ENCODE measurements around the gene SPDYE2.
"Not testable (repeated sequence)": the region's sequence is repeated elsewhere in the genome, so short reads cannot be mapped to it uniquely, and the experiment has no call there.

Gene SPDYE2, protein sequence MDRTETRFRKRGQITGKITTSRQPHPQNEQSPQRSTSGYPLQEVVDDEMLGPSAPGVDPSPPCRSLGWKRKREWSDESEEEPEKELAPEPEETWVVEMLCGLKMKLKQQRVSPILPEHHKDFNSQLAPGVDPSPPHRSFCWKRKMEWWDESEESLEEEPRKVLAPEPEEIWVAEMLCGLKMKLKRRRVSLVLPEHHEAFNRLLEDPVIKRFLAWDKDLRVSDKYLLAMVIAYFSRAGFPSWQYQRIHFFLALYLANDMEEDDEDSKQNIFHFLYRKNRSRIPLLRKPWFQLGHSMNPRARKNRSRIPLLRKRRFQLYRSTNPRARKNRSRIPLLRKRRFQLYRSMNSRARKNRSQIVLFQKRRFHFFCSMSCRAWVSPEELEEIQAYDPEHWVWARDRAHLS

DNA sequence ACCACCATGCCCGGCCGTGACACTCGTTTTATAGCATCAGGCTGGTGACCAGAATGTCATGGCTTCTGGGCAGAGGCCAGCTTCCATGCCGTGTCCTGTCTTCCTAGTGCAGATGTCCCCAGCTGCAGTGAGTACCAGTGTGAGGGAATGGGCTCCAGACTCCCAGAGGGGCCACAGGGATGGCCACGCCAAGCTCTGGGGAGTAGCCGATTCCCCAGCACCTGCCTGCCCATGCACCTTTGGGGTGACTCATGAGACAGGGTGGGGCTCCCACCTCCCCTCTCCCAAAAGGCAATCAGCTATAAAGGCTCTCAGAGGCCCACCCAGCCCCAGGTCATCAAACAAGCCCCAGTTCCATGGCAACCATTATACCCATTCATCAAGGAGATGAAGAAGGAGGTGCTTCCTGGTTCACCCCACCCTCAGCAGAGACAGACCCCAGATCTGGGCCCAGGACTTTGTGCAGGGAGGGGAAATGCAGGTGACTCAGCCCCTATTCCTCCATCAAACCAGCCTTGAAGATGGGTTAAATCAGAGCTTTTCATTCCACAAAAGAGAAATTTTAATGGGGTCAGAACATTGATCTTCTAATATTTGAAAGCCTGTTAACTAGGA, at the start of gene SPDYE2:
SPDYE2 (plus strand) TSS at position 419 of the 615 bp plus-strand sequence. CDS start 2,030 bp downstream, outside the sequence.
- not testable (repeated sequence) for DNase-seq (ENCODE audit: low spot score)

DNA sequence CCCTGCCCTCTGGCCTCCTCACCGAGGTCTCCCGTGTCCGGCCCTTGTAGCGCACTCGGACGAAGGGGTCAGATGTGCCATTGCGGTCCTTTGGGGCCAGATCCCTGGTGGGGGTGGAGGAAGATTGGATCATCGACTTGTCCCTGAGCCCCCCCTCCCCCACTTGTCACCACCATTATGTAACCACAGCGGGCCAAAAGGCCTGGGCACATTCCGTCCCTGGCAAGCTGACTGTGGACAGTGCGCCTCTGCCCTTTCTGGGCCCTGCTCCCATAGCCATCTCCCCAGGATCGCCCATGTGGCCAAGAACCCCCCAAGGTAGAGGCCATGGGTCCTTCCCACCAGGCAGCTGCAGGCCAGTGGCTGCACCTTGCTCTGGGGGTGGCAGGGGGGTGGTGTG, 47.9 kb upstream of the SPDYE2 start:
- DNase-seq (ENCODE audit: low spot score): not testable (repeated sequence)

DNA sequence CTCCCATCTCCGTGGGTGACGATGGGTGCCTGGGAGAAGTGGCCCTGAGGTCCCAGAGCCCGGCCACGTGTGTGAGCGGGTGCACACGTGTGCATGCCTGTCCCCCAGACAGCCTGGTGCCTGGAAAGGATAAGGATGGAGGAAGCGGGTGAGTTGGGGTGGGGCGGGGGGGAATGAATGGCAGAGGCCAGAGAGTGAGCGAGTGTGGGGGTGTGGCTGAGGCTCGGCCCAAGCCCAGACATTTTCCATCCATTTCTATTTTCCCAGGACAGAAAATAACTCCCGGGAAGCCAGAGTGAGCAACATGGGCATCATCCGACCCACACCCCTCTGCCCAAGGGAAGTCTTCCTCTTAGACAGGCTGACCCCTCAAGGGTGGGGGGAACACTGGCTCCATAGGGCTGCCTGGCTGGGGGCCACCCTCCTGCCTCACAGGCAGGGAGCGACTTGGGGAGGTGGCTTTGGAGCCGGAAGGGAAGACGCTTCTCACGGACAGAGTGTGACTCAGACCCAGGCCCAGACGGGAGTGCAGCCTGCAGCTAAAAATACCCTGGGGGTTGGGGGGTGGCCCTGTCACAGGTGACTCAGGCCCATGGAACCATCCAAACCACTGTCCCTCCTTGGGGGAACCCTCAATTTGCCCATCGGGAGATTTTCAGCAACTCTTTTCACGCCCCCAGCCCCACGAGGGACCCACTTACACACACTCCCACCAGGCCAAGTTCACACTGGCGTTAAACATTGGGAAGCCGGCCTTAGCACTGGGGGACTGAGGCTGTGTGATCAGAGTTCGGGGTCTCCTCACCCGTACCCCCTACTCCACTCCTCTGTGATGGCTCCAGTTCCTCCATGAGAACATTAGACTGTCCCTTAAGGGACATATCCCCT, 45.5 kb upstream of the SPDYE2 start:
- not testable (repeated sequence) for DNase-seq (ENCODE audit: low spot score)

DNA sequence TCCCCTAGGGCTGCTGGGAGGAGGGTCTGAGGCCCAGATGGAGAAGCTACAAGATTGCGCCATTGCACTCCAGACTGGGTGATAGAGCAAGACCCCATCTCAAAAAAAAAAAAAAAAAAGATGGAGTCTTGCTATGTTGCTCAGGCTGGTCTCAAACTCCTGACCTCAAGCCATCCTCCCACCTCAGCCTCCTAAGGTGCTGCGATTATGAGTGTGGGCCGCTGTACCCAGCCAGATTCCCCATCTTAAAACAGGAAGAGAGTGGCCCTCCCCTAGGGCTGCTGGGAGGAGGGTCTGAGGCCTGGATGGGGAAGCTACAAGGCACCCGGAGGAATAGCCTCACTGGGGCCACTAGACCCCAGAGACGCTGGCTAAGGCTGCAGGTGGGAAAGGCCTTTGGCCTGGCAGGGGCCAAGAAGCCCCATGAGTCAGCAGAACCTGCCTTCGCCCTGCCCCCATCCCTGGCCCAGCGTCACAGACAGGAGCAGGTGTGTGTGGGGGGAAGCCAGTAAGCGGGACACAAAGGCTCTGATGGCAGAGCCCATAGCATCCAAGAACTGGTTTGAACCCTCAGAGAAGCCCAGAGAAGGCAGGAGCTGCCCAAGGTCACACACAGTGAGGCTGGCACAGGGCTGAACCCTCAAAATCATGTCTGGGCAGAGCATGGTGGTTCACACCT, 43.5 kb upstream of the SPDYE2 start:
- not testable (repeated sequence) for DNase-seq (ENCODE audit: low spot score)

DNA sequence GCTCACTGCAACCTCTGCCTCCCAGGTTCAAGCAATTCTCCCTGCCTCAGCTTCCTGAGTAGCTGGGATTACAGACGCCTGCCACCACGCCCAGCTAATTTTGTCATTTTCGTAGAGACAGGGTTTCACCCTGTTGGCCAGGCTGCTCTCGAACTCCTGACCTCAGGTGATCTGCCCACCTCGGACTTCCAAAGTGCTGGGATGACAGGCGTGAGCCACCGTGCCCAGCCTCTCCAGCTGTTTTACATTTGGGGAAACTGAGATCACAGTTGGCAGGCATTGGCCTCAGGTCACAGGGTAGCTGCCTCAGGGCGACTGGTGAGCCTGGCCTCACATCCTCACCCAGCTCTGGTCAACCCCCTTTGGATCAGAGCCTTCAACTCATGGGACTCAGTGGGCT, 40.5 kb upstream of the SPDYE2 start:
- DNase-seq (ENCODE audit: low spot score): not testable (repeated sequence)

DNA sequence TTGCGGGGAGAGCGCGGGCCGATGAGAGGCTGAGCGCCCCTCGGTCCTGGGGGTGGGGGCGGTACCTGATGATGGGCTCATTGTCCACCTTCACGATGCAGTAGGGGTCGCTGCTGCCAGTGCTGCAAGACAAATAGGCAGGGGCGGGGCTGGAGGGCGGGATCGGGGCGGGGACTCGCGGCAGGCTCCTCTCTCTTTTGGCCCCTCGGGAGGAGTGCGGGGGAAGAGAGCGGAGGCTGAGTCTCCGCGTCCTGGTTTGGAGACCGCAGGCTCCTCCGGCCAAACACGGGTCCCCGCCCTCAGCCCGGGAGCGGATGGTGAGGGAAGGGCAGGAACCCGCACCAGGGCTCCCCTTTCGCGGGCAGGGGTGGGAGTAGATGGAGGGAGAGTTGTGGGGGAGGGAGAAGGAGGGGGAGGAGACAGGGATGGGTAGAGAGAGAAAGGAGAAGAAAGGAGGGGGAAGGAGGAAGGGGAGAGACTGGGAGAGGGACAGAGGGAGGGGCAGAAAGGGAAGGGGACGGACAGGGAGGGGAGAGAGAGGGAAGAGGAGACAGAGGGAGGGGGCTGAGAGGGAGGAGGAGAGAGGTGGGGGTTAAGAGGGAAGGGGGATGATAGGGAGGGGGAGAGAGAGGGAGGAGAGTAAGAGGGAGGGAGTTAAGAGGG, 39.0 kb upstream of the SPDYE2 start:
- DNase-seq (ENCODE audit: low spot score): not testable (repeated sequence)

DNA sequence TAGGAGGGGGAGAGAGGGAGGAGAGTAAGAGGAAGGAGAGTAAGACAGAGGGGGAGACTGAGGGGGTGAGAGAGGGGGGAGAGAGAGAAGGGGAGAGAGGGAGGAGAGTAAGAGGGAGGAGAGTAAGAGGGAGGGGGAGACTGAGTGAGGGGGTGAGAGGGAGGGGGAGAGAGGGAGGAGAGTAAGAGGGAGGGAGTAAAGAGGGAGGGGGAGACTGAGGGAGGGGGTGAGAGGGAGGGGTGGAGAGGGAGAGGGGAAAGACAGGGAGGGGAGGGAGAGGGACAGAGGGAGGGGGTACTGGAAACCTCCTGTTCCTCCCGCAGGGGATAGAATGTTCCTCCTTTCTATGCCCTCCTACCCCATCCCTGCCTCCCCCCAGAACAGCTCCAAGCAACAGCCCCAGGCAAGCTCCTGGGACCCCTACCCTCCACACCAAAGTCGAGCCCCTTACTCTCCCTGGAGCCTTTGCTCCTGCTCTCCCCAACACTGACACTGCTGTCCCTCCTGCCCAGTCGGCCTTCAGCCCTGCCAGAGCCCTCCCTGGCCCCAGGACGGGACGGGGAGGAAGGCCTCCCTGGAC, 38.3 kb upstream of the SPDYE2 start:
- DNase-seq (ENCODE audit: low spot score): peak; percentile 60

DNA sequence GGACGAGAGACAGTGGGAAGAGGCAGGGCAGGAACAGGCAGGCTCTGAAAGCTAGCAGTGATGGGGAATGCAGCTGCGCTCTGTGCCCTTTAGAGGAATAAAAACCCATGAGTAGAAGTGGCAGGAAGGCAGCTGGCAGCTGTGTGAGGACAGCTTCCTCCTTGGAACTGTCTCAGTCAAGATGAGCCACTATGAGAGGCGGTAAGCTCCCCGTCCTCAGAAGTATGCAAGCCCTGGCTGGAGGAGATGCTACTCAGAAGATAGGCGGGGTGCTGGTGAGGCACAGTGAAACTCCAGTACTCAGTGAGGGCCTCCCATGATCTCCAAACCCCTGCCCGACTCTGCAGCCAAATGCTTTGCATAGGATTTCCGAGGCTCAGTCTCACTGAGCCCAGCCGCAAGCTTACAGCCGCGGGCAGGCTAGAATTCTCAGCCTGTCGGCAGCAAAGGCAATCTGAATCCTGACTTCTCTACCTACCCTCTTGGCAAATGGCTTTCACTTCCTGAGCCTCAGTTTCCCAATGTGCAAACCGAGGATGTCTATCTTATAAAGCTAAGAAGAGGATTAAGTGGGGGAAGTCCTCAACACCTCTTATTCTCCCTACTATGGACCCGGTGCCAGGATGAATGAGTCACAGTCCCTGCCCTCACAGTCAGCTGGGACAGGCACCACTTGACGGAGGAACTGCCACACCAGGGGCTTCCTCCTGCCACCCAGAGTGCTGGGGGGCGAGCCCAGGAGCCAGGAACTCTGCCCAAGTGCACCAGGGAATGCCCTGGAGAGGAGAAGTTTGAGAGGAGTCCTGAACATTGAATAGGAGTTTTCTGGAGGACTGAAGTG, 35.9 kb upstream of the SPDYE2 start:
- not testable (repeated sequence) for DNase-seq (ENCODE audit: low spot score)

DNA sequence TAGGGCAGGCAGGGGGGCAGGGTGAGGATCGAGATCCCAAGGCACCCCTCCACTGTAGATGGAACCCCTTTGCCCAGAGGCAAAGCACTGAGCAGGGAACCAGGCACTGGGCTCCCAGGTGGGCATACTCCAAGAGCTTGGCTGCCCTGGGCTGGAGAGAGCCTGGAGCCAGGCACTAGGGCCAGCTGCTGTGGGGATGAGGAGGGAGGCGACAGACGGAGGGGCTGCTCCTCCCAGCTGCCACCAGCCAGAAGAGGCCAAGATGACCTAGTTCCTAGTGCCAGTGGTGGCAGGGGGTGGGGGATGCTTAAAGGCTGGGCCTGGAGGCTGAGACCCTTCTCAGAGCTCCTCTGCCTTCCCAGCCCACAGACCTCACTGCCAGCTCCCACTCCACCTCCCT, 35.1 kb upstream of the SPDYE2 start:
- DNase-seq (ENCODE audit: low spot score): not testable (repeated sequence)

DNA sequence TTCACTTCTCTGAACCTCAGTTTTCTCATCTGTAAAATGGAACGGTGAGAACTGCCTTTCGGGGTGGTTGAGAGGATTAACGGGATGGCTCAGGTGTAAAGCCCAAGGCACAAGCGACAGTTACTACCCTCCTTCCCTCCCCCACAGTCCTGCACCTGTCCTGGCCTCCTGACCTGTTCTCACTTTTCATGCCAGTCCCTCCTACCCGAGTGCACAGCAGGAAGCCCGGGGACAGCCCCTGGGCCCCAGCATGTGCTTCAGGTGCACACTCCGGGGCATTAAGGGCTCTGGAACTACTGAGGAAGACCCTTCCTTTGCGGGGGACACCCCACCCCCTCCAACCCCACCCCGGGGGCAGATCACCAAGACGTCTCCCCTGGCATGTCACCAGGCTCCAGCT, 34.1 kb upstream of the SPDYE2 start:
- not testable (repeated sequence) for DNase-seq (ENCODE audit: low spot score)

DNA sequence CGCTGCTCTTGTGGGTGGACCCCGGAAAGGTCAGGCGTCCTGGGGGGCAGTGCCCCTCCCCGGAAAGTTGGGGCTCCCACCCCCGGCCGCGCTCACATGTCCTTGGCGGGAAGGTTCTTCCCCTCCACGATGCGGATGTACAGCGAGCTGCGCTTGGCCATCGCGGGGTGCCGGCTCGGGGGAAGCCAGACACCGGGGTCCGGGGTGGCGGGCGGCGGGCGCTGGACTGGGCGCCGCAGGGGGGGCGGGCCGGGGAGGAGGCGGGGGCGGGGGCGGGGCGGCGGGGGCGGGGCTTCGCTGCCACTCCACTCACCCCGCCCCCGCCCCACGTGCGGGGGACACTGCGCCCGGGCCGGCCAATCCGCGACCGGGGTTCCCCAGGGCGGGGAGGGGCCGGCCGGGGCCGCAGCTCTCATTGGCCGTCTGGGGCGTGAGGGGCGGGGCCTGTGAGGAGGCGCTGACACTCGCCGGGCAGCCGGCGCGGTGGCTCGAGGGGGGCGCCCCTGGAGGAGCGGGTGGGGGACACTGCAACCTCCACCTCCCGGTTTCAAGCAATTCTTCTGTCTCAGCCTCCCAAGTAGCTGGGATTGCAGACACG, 33.4 kb upstream of the SPDYE2 start, which contains the start of gene RASA4B:
RASA4B (minus strand) TSS at position 228 of the 598 bp plus-strand sequence; CDS start at position 161, 67 bp downstream.
- peak; percentile 1 for DNase-seq (ENCODE audit: low spot score)

DNA sequence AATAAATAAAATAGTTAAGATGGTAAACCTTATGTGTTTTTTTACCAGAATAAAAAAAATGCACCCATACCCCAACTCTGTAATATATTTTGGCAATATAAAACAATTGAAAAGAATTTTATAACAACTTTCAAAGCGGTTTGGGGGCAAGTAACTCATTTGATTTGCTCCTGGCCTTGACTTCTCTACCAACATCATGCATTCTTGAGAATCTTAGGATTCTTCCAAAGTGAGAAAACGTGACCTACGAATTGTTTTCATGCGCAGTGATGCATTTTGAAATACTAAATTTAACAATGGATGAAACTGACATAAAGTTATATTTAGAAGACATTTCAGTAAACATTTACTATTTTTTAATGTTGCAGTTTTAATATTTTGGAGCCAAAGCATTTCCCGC, 30.2 kb upstream of the SPDYE2 start:
- DNase-seq (ENCODE audit: low spot score): peak; percentile 0

DNA sequence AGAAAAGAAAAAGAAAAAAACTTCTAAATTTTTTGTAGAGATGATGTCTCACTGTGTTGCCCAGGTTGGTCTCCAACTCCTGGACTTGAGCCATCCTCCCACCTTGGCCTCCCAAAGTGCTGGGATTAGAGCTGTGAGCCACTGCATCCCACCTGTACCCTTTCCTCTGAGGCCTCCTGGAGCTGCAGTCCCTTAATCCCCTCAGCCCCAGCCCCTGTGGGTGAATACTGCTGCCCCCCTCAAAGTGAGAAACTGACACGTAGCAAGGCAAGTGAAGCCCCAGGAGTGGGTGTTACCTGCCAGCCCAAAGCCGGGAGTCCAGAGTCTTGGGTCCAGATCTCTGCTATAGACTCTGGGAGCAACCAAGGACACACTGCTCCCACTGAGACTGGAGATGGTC, 26.2 kb upstream of the SPDYE2 start:
- DNase-seq (ENCODE audit: low spot score): not testable (repeated sequence)

DNA sequence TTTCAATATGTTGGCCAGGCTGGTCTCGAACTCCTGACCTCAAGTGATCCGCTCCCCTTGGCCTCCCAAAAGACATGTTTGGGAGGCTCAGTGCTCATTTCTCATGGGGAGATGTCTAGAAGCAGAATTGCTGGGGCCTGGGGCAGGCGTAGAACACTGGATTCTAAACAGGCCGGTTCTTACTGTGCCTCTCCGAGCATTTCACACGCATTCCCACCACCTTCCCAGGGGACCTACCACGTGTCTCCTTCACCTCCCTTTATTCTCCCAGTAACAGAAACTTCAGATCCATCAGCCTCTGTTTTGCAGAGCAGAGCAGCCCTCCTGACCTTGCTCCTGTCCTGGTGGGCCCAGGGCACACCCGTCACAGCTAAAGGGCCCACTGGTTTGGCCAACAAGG, 23.8 kb upstream of the SPDYE2 start:
- not testable (repeated sequence) for DNase-seq (ENCODE audit: low spot score)

DNA sequence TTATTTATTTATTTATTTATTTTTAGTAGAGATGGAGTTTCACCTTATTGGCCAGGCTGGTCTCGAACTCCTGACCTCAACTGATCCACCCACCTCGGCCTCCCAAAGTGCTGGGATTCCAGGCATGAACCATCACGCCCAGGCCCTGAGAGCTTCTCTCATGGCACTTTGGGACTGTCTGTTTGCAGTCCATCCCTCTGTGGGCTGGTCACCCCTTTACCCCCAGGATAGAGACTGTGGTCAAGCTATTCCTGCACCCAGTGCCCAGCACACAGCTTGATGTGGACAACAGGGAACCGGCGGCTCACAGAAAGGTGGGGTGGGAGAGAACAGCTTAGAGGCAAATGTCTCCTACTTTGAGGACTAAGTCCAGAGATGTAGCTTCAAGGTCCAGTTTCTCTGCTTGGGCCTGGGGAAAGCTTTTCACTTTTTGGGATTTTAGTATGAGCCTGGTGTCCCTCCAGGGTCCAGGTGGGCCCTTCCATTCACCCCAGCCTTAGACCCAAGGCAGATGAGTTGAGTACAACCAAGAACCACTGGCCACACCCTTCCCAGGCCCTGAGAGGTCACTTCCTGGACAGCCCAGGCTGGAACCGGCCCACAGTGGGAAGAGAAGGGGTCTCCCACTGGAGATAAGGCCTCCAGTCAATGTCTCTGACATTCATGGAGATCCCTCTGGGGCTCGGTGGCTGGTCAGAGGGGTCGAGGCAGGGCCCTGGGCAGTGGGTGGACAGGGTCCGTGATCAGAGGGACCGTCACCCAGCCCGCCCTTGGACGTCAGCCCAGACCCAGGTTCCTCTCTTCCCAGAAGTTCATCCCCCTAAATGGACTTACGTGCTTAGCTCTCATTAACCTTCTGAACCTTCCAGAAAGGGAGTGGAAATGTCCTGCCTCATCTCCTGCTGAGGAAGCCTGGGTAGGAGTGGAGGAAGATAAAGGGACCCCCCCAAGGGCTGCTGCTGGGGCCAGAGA, 22.9 kb upstream of the SPDYE2 start:
- DNase-seq (ENCODE audit: low spot score): not testable (repeated sequence)

DNA sequence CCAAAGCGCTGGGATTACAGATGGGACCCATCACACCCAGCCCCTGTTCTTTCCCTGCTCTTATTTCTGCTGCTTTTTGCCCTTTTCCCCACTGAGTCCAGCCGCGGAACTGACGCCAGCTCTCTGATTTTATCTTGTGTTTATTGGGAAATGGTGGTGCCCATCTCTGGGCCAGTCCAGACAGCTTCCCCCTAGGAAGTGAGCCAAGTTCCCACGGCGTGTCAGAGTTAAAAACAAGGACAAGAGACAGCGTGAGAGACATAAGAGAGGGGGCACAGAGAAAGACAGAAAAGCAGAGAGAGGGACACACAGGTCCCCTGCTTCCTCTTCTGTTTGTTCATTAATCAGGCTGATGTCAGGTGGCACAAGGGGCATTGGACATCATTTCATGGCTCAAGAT, 19.4 kb upstream of the SPDYE2 start:
- not testable (repeated sequence) for DNase-seq (ENCODE audit: low spot score)

DNA sequence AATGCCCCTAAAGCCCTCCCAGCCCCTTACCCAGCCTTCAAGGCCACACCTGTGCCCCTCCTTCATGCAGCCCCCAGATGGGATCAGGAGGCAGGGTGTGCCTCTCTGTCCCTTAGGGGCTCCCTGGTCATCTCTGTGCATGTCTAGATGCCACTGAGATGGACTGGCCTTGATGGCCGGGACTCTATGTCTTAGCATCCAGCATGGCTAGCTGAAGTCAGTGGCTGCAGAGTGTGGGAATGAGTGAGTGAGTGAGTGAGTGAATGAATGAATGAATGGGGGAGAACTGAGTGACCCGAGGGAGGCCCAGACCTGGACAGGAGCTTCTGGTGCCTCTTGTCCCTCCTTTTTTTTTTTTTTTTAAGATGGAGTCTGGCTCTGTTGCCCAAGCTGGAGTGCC, 18.9 kb upstream of the SPDYE2 start:
- DNase-seq (ENCODE audit: low spot score): not testable (repeated sequence)

DNA sequence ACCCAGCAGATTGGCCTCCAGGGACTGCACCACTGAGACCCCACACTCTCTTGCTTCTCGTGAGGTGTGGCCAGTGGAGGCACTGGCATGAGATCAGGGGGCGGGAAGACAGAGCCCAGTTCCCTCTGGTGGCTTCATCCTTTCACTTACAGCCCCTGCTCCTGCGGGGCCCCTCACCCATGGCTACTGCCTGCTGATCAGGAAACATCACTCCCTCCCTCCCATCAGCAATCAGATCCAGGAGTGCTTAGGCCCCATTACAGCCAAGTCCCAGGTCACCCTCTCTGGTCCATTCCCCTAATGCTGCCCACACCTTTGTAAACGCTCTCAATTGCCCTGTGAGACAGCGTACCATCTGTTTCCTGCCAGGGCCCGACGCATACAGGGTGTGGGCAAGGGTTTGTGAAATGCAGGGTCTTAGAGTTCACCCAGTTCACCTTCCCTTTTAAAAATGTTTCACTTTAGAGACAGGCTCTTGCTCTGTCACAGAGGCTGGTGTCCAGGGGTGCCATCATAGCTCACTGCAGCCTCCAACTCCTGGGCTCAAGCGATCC, 15.9 kb upstream of the SPDYE2 start:
- not testable (repeated sequence) for DNase-seq (ENCODE audit: low spot score)
